ENCODE measurements around the gene TTLL11. TPM values are rescaled to one million over a fixed set of nuclear protein-coding genes. Genes with fewer than 3 reads are reported as not detected.

TTLL11 gene
- total RNA-seq, 4 donors from 2014 or later: 7.4 to 14.7 (median 11.0) TPM

GRCh38 chr9:121786543-121786948 lies 306.6 kb downstream of the TTLL11 start:
- no peak for DNase-seq
- Histone ChIP-seq H3K36me3 (no peaks in the 10 kb centered on the region), H3K4me1 (no peaks in the 10 kb centered on the region), H3K9me3 (no peaks in the 10 kb centered on the region), H3K4me3 (no peak overlapping the region), H3K27me3 (no peaks in the 10 kb centered on the region), H3K27ac (no peak overlapping the region)
- TF ChIP-seq CTCF (IDR thresholded peaks at IDR 0.05) (no peak), POLR2A (IDR thresholded peaks at IDR 0.05) (no peak)
- intact Hi-C loops (cut with DNase I; ENCODE audit: low total_unique reads): no loop called here

GRCh38 chr9:121785673-121786542 lies 307.2 kb downstream of the TTLL11 start:
- H3K36me3 ChIP-seq: no peaks in the 10 kb centered on the region

GRCh38 chr9:121784731-121785411 lies 308.2 kb downstream of the TTLL11 start:
- H3K9me3 ChIP-seq: no peaks in the 10 kb centered on the region
- TF ChIP-seq POLR2A (IDR thresholded peaks at IDR 0.05): no peak
- no peak for TF ChIP-seq CTCF (IDR thresholded peaks at IDR 0.05)
- H3K27ac ChIP-seq: peak overlapping the region in 1 of 2 donors; percentile 28
- intact Hi-C loops (cut with DNase I; ENCODE audit: low total_unique reads): no loop called here
- H3K4me1 ChIP-seq: no peaks in the 10 kb centered on the region
- H3K36me3 ChIP-seq: no peaks in the 10 kb centered on the region
- no peaks in the 10 kb centered on the region for H3K27me3 ChIP-seq
- H3K4me3 ChIP-seq: no peak overlapping the region
- peak in 1 of 2 donors; percentile 17 for DNase-seq

More at GRCh38 chr9:121785673-121786542, 307.2 kb downstream of the TTLL11 start:
- TF ChIP-seq POLR2A (IDR thresholded peaks at IDR 0.05): no peak
- no peaks in the 10 kb centered on the region for H3K9me3 ChIP-seq
- no peak overlapping the region for H3K4me3 ChIP-seq
- intact Hi-C loops (cut with DNase I; ENCODE audit: low total_unique reads): no loop called here
- no peaks in the 10 kb centered on the region for H3K27me3 ChIP-seq
- peak in 1 of 2 donors; percentile 13 for DNase-seq
- H3K4me1 ChIP-seq: no peaks in the 10 kb centered on the region
- H3K27ac ChIP-seq: no peak overlapping the region

- DNase-seq: peak; percentile 14 to 18
- Histone ChIP-seq H3K27ac (peak overlapping the region in 1 of 2 donors; percentile 28), H3K4me1 (no peaks in the 10 kb centered on the region), H3K27me3 (no peaks in the 10 kb centered on the region), H3K9me3 (no peaks in the 10 kb centered on the region), H3K4me3 (no peak overlapping the region), H3K36me3 (no peaks in the 10 kb centered on the region)
- intact Hi-C loops (cut with DNase I; ENCODE audit: low total_unique reads): no loop called here
- TF ChIP-seq CTCF (IDR thresholded peaks at IDR 0.05) (no peak), POLR2A (IDR thresholded peaks at IDR 0.05) (no peak)
Measured at GRCh38 chr9:121783521-121784507, 309.3 kb downstream of the TTLL11 start.

GRCh38 chr9:121783111-121783510 lies 310.0 kb downstream of the TTLL11 start:
- H3K27ac ChIP-seq: peak overlapping the region in 1 of 2 donors; percentile 15
- intact Hi-C loops (cut with DNase I; ENCODE audit: low total_unique reads): no loop called here
- no peaks in the 10 kb centered on the region for H3K36me3 ChIP-seq
- H3K4me1 ChIP-seq: peaks cover 0 to 4% of the 10 kb centered on the region in 2 donors
- TF ChIP-seq CTCF (IDR thresholded peaks at IDR 0.05): no peak
- no peak for TF ChIP-seq POLR2A (IDR thresholded peaks at IDR 0.05)
- H3K4me3 ChIP-seq: no peak overlapping the region
- no peak for DNase-seq
- H3K9me3 ChIP-seq: no peaks in the 10 kb centered on the region
- no peaks in the 10 kb centered on the region for H3K27me3 ChIP-seq

Measured in uterus (tissue), 4 donors.